Mesothelial cell of epicardium (in vitro differentiated cells): ENCODE results near the gene RNPS1. TPM values are rescaled to one million over a fixed set of nuclear protein-coding genes. Genes with fewer than 3 reads are reported as not detected.

ENCODE experiments used
- DNase-seq, 2 experiments: peaks; one replicate each; pipeline ENCODE4 v3.0.0; 2021; ENCODE audit warnings: low spot score in 2 of 2; ENCODE audit not compliant: unreplicated experiment in 2 of 2
- H3K27ac Mint-ChIP-seq: 2 replicates; pipeline ENCODE4 v1.8.0; 2021; ENCODE audit warnings: mixed read lengths
- H3K27me3 Mint-ChIP-seq: 2 replicates; pipeline ENCODE4 v1.8.0; 2021; ENCODE audit warnings: low read depth, mixed read lengths
- H3K36me3 Mint-ChIP-seq: 2 replicates; pipeline ENCODE4 v1.8.0; 2021; ENCODE audit warnings: mixed read lengths
- H3K4me1 Mint-ChIP-seq: 2 replicates; pipeline ENCODE4 v1.8.0; 2021; ENCODE audit warnings: mixed read lengths
- H3K4me3 Mint-ChIP-seq: 2 replicates; pipeline ENCODE4 v1.8.0; 2021; ENCODE audit warnings: mild to moderate bottlenecking, moderate library complexity, mixed read lengths
- H3K9me3 Mint-ChIP-seq: 2 replicates; pipeline ENCODE4 v1.8.0; 2021; ENCODE audit warnings: mixed read lengths
- CTCF ChIP-seq: fragments of 200-600 bp; sonication (generic); IDR thresholded peaks from one replicate; pipeline ENCODE4 v1.5.0; 2021; ENCODE audit warnings: antibody characterized with exemption; ENCODE audit not compliant: unreplicated experiment
- total RNA-seq: library from RNA; stranded (reverse); gene quantifications from 3 replicates; pipeline ENCODE4 v1.2.1, GENCODE V29; 2021

RNPS1 gene
- total RNA-seq, 1 donor from 2014 or later, result 229 TPM

DNA sequence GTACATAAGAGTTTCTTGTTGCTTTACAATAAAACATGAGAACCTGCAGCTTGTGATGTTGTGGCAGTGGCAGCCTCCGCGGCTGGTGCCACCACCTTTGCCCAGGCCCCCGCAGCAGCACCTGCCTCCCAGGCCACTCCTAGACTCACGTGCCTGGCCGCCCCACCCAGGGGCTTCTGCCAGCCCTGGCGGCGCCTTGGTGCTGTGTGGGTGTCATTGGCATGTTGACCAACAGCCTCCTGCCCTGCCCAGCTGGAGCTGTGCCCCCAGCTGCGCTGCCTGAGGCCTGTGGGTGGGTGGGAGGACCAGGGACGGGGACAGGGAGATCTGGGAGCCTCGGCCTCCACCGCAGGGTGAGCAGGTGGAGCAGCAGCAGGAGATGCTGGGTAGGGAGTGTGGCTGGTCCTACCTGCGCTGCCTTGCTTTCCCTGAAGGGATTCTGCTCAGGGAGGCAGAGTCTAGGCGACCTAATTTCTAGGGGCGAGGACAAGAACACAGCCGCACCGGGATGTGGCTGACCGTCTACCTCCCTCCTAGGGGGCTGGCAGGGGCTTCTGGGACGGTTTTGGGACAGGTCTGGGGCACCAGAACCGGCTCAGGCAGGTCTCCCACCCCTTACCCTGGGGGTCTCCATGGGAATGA is 32.1 kb downstream of the RNPS1 start:
- Mint-ChIP-seq H3K4me1 (peaks cover 2% of the 10 kb centered on the region), H3K27me3 (peaks cover 44% of the 10 kb centered on the region), H3K4me3 (no peak overlapping the region), H3K9me3 (no peaks in the 10 kb centered on the region), H3K36me3 (peaks cover 12% of the 10 kb centered on the region), H3K27ac (no peak overlapping the region)
- TF ChIP-seq CTCF, result no peak
- no peak for DNase-seq

DNA sequence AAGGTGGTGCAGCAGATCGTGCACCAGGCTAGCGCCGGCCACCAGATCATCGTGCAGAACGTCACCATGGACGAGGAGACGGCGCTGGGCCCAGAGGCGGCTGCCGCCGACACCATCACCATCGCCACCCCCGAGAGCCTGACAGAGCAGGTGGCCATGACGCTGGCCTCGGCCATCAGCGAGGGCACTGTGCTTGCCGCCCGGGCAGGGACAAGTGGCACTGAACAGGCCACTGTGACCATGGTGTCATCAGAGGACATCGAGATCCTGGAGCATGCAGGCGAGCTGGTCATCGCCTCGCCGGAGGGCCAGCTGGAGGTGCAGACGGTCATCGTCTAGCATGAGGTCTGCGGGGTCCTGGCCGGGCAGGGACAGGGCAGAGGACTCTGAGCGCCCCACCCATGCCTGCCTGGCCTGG is 32.7 kb downstream of the RNPS1 start:
- Mint-ChIP-seq H3K9me3 (no peaks in the 10 kb centered on the region), H3K4me1 (peaks cover 2% of the 10 kb centered on the region), H3K27me3 (peaks cover 44% of the 10 kb centered on the region), H3K27ac (no peak overlapping the region), H3K4me3 (no peak overlapping the region), H3K36me3 (peaks cover 12% of the 10 kb centered on the region)
- DNase-seq, result no peak
- no peak for TF ChIP-seq CTCF

DNA sequence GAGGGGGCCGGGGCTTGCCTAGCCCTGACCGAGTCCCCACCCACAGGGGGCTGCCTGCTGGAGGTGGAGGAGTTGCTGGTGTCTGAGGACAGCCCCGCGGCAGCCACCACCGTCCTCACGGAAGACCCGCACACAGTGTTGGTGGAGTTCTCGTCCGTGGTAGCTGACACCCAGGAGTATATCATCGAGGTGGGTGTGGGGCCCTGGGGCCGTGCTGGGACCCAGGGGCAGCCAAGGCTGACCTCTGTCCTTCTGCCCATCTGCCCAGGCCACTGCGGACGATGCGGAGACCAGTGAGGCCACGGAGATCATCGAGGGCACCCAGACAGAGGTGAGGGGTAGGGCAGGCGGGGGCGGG is 33.1 kb downstream of the RNPS1 start:
- DNase-seq, result no peak
- peaks cover 44% of the 10 kb centered on the region for H3K27me3 Mint-ChIP-seq
- no peak for TF ChIP-seq CTCF
- no peak overlapping the region for H3K4me3 Mint-ChIP-seq
- H3K36me3 Mint-ChIP-seq, result peaks cover 10% of the 10 kb centered on the region
- peaks cover 2% of the 10 kb centered on the region for H3K4me1 Mint-ChIP-seq
- H3K27ac Mint-ChIP-seq, result no peak overlapping the region
- no peaks in the 10 kb centered on the region for H3K9me3 Mint-ChIP-seq

DNA sequence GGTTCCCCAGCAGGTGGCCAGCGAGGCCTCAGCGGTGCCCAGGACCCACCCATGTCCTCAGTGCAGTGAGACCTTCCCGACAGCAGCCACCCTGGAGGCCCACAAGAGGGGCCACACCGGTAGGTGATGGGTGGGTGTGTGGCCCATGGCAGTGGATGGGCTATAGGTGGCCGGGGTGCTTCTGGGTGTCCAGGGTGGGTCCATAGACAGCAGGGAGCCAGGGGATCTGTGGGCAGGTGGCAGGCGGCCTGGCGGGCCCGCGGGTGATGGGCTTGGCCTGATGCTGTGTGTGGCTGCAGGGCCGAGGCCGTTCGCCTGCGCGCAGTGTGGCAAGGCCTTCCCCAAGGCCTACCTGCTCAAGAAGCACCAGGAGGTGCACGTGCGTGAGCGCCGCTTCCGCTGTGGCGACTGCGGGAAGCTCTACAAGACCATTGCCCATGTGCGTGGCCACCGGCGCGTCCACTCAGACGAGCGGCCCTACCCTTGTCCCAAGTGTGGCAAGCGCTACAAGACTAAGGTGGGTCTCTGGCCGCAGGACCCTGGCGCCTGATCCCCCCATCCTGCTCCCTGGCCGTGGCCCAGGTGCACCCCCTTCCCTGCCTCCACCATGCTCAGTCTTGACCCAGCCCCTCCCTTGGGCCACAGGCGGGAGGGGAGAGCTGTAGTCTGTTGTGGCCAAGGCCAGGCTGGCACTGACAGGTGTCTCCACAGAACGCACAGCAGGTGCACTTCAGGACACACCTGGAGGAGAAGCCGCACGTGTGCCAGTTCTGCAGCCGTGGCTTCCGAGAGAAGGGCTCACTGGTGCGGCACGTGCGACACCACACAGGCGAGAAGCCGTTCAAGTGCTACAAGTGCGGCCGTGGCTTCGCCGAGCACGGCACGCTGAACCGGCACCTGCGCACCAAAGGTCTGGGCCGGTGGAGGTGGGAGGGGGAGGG is 33.8 kb downstream of the RNPS1 start:
- no peak for DNase-seq
- H3K36me3 Mint-ChIP-seq, result peaks cover 6% of the 10 kb centered on the region
- no peak overlapping the region for H3K4me3 Mint-ChIP-seq
- TF ChIP-seq CTCF, result no peak
- H3K27me3 Mint-ChIP-seq, result peaks cover 38% of the 10 kb centered on the region
- peaks cover 2% of the 10 kb centered on the region for H3K4me1 Mint-ChIP-seq
- H3K9me3 Mint-ChIP-seq, result no peaks in the 10 kb centered on the region
- H3K27ac Mint-ChIP-seq, result no peak overlapping the region

DNA sequence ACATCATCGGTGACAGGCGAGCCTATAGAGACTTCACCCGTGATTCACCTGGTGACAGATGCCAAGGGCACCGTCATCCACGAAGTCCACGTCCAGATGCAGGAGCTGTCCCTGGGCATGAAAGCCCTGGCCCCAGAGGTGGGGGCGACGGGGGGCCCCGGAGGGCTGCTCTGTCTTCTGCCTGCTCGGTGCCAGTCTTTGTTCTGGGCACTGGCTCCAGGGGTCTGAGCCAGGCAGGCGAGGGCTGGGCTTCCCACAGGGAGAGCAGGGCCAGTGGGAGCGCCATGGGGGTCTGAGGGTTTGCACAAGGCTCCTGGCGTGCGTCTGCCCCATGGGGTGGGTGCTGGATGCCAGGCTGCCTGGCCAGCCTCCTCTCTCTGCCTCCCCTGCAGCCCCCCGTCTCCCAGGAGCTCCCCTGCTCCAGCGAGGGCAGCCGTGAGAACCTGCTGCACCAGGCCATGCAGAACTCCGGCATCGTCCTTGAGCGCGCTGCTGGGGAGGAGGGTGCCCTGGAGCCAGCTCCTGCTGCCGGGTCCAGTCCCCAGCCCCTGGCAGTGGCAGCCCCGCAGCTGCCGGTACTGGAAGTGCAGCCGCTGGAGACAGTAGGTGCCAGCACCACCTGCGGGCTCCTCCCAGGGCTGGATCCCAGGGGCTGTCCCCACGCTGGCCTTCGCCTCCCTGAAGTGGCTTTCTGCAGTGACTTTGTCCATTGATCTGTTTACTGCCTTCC is 34.7 kb downstream of the RNPS1 start:
- no peak overlapping the region for H3K27ac Mint-ChIP-seq
- peaks cover 33% of the 10 kb centered on the region for H3K27me3 Mint-ChIP-seq
- peaks cover 6% of the 10 kb centered on the region for H3K36me3 Mint-ChIP-seq
- DNase-seq, result no peak
- TF ChIP-seq CTCF, result no peak
- no peak overlapping the region for H3K4me3 Mint-ChIP-seq
- no peaks in the 10 kb centered on the region for H3K9me3 Mint-ChIP-seq
- peaks cover 2% of the 10 kb centered on the region for H3K4me1 Mint-ChIP-seq
